HG02610 (cell line): Measurements from ENCODE around the gene MRPS6.
A peak's percentile ranks its signal among the peaks of the same experiment; 100 is the strongest.

ENCODE experiments used
- ATAC-seq: cut with Tn5 transposase; IDR thresholded peaks from one replicate; pipeline ENCODE4 v1.9.1; 2021; ENCODE audit warnings: mild to moderate bottlenecking, moderate library complexity; ENCODE audit not compliant: unreplicated experiment

MRPS6 gene

DNA sequence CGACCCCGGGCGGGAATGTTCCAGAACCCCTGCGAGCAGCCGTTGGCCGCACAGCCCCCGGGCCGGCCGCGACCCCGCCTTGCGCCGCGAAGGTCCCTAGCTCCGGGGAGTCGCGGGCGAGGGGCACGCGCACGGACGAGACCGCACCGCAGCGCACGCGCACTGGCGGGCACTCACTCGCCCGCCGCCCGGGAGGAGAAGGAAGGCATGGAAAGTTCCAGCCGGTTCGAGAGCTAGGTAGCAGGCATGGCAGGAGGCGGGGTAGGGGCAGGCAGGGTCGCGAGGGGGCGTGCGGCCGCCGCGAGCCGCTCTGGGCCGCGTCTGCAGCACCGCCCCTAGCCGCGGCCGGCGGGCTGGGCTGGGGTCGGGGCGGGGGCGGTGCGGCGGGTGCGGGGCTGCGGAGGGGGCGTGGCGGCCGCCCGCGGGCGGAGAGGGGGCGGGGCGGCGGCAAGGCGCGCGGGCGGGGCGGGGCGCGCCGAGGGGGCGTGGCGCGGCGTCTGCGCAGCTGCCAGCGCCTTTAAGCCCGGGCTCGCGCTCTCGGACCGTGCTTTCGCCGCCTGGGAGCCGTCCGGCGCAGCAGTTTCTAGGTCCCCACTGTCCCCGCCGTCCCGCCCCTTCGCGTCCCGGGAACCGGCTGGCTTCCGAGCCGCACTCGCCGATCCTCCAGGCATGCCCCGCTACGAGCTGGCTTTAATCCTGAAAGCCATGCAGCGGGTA is at the start of gene MRPS6, which contains the start of gene SLC5A3:
Gene MRPS6 (plus strand): TSS at position 547 of the 717 bp plus-strand sequence. CDS start 123 bp downstream, at position 670.
Gene SLC5A3 (plus strand): TSS at position 547 of the 717 bp plus-strand sequence. CDS start 21,621 bp downstream, outside the sequence.
- ATAC-seq, result peak; percentile 79

DNA sequence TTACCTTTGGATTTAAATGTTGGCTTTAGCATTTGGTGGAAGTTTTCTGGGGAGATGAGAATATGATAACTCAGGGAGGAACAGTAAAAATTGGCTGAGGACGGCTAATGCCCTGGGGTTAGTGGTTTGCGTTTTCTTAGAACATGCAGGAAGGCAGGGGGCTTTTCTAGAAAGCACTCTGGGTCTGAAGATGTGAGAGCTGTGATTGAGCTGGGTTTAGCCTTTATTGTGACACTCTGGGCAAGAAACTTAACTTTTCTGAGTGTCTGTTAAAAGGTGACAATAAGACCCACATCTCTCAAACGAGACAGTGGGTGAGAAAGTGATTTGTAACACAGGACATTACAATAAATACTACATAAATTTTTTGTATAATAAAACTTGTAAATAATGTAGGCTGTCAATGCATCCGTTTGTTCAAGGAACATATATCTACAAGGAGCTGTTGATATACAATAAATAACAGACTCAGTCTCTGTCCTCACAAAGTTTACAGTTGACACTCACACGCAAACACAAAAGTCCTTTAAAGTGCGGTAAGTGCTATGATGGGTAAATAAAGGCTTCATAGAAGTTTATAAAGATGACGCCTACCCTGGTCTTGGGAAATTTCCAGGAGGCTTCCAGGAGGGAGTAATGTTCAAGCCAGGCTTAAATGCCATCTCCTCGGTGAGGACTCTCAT is 49.5 kb upstream of the MRPS6 start:
- no peak for ATAC-seq

DNA sequence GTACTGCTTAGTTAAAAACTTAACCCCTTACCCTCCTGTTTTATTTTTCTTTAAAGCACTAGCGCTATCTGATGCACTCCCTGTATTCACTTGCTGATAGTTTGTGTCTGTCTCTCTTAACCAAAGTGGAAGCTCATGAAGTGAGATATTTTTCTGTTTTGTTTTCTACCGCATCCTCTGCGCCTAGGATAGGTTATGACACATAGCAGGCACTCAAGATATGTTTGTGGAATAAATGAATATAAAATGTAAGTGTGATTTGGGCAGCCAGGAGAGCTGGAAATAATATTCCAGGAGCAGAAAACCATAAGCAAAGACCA is 49.0 kb upstream of the MRPS6 start:
- no peak for ATAC-seq

DNA sequence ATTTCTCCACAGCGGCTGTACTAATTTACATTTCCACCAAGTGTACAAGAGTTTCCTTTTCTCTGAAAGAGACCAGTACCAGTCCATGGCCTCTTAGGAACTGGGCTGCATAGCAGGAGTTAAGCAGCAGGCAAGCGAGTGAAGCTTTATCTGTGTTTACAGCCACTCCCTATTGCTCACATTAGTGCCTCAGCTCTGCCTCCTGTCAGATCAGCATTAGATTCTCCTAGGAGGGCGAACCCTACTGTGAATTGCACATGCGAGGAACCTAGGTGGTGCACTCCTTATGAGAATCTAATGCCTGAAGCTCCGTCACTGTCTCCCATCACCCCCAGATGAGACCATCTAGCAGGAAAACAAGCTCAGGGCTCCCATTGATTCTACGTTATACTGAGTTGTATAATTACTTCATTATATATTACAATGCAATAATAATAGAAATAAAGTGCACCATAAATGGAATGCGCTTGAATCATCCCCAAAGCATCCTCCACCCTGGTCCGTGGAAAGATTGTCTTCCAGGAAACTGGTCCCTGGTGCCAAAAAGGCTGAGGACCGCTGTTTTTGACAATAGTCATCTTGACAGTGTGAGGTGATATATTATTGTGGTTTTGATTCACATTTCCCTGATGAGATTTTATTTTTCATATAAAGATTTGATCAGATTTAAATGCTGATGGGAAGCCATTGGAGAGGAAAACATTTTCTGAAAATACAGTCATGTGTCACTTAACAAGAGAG is 45.5 kb upstream of the MRPS6 start:
- ATAC-seq, result no peak

DNA sequence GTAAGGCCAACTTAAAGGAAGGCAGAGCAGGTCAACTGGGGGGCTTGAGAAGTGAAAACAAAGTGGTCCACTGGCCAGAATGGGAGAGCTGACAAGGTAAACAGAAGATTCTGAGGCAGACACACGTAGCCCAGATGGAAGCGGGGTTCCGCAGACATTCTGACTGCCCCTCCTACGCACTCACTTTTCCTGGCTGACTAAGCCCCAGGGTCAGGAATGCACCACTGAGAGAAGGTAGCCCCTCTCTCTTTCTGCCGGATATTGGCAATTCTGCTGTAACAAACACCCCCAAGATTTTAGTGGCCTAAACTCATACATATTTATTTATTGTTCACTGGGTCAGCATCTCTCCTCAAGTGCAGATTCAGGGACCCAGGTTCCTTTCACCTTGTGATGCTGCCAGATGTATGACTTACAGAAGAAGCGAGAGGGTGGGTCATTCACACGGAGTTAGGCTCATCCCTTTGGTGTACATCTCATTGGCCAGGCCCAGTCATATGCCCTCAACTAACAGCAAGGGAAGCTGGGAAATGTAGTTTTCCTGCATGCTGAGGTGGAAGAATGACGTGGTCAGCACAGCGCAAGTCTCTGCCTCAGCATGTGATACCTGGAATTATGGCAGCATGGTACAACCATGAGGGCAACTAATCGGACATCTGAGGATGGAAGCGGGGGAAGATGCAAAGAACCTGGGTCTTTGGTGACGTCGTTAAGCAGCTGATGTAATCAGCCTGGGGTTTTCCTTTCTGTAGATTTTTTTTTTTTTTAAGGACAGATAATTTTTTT is 43.4 kb upstream of the MRPS6 start:
- no peak for ATAC-seq

DNA sequence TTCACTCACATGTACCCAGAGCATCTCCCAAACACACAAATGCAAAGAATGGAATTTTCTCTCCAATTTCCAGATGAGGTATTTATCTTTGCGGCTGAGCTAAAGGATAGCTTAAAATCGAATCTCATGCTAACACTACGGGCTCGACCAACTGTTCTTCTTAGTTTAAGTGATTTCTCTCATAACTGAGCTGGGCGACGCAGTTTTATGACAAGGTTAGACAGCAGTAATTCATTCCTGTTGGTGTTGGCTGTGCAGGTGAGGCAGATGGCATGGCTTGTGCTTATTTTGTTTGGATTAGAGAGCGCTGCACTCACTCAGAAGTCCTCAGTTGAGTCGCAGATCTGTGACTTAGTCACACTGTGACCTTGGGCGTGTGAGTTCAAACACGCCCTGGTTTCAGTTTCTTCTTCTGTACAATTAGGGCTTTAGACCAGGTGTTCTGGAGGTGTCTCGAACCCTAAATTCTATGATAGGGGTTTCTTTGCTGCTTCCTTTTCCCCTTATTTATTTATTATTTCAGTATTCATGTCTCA is 41.5 kb upstream of the MRPS6 start:
- ATAC-seq, result no peak

DNA sequence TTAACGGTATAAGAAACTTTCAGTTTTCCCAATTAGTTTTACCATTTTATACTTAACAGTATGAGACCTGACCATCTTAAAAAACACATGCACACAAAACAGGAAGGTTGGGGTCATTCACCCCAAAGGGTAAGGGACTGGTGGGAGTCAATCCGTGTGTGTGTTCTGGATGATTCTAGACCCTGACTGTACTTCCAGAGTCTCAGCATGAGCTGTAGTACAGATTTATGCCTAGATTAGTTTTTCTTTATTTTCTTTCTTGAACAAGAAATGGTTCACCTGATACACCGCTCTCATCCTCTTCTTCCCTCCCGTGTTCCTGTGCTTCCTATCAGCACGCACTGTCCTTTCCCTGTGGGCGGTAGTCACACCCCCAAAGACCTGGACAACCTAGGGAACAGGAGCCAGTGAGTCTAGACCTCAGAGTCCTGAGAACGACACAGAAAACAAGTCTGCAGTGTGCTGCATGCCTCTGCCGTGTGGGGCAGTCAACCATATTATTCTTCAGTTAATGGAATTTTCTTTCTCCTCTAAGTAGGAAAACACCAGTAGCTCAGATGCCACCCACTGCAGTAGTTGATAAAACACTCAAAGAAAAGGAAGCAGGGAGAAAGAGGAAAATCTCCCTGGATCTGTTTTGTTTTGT is 38.9 kb upstream of the MRPS6 start:
- ATAC-seq, result no peak

DNA sequence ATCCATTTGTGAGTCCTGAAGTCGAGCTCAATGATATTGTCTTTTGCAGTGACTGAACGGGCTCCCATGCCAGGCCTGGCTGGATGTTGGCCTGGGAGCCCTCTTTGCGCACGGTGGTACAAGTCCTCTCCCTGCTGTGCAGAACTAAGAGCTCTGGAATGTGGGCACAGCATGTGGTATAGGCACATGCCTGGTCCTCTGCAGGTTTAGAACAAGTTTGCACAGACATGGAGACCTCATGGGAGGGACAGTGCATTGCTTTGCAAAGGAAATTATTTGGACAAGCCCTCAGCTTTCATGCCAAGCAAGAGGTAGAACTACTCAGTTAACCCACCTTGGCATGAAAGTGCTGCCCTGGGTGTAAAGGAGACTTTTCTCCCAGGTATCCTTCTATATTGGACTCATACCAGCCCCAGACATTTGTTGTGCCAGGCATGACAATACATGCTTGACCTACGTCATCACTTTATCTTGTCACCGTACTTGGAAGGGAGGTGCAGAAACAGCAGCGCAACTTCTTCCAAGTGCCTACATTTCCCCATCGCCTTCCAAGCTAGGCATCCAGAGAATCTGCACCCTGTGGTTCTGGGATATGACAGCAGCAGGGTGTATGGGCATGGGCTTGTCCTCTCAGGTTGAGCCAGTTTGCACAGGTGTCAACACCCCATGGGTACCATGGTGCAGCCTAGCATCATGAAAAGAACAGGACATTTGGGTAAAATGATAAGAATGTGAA is 37.6 kb upstream of the MRPS6 start:
- ATAC-seq, result no peak

DNA sequence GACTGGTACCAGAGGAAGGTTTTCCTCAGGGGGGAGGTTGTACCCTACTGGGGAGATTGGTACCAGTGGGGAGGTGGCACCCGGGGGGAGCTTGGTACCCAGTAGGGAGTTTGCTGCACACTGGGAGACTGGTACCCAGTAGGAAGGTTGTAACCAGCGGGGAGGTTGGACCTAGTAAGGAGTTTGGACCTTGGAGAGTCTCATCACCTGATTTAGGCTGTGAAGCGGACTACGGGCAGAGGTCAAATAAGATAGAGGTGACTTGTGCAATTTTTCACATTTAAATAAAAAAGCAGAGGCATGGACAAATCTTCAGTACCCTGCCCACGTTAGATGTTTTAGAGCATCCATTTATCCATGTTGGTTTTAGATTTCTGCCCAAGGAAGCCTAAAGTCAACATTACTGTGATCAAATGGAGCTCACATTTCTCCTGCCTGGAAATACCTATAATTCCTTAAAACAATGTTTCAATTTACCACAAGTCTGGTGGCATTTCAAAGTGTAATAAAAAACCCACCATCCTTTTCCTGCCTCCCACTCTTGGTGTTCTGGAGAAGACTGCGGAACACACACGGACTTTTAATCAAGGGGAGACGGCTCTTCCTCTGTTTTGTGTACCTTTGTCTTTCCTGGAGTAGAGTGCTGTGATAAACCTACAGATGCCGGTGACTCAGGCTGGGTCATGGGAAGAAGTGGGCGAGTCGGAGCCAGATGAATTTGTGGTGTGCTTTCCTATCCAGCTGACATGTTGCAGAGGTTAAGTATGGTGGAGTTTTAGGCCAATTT is 36.2 kb upstream of the MRPS6 start:
- ATAC-seq, result no peak

DNA sequence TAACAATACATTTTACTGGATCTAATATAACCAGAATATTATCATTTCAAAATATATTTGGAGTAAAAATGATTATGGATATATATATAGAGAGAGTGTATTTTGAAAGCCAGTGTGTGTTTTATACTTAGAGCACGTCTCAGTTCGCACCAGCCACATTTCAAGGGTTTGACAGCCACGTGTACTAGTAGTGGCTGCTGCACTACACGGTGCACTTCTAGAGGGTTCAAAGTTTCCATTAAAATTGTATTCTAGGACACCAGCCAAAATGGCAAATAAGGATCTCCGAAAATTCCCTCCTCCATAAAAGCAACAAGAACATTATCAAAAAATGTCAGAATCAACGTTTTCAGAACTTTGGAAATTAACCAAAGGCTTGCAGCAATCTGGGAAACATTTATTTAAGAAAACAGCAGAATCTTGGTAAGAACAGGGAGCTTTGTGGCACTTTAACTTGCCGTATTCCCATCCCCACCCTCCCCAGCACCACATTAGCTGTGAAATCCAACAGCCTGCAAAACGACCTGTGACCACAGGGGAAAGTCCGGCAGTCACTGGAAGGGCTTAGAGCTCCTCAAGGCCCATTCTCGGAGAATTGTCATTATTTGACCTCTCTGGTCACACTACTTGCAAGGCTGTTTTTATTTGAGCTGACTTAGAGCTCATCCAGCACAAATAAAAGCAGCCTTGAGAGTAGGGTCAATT is 33.5 kb upstream of the MRPS6 start:
- no peak for ATAC-seq

DNA sequence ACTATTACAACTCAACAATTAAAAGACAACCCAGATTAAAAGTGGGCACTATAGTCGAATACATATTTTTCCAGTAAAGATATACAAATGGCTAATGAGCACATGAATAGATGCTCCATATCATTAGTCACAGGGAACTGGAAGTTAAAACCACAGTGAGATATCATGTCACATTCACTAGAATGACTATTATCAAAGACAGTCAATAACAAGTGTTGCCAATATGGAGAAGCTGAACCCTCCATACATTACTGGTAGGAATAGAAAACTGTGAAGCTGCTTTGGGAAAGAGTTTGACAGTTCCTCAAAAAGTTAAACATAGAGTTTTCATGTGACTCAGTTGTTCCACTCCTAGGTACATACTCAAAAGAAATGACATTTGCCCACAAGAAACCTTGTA is 30.6 kb upstream of the MRPS6 start:
- no peak for ATAC-seq

DNA sequence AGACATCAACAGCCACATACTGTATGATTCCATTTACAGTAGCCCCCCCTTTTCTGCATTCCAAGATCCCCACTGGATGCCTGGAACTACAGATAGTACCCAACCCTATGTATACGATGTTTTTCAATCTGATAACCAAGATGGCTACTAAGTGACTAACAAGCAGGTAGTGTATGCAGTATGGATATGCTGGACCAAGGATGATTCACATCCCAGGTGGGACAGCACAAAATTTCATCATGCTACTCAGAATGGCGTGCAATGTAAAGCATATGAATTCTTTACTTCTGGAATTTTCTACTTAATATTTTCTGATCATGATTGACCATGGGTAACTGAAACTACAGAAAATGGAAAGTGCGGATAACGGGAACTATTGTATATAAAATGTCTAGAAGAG is 30.0 kb upstream of the MRPS6 start:
- no peak for ATAC-seq

DNA sequence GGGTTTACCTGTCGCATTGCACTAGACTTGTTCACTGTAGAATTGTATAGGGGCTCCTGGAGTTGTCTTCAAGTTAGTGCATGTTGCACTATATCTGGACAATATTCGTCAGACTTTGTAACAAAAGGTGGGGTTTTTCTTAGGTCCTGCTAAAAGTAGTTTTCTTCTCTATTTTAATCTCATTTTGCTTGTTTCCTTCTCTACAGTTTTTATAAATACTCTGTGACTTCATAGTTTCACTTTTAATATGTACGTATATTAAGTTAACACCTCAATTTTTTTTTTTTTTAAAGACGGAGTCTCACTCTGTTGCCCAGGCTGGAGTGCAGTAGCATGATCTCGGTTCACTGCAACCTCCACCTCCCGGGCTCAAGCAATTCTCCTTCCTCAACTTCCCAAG is 26.5 kb upstream of the MRPS6 start:
- ATAC-seq, result peak; percentile 58

DNA sequence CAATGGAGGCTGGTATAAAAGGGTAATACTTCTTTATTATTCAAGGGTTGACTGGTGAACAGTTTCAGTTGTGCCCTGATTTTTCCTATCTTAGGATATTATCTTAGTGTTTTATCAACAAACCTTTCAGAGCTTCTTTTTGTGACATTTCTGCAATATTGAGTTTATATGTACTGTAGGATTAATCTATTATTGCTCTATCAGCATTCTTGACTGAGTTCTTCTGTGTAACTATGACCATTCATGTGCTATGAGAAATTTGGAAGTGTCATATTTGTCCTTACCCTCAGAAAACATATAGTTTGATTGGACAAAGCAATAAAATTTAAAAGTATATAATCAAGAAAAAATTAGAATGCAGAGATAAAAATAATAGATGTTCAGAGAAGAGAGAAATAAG is 25.5 kb upstream of the MRPS6 start:
- ATAC-seq, result no peak

DNA sequence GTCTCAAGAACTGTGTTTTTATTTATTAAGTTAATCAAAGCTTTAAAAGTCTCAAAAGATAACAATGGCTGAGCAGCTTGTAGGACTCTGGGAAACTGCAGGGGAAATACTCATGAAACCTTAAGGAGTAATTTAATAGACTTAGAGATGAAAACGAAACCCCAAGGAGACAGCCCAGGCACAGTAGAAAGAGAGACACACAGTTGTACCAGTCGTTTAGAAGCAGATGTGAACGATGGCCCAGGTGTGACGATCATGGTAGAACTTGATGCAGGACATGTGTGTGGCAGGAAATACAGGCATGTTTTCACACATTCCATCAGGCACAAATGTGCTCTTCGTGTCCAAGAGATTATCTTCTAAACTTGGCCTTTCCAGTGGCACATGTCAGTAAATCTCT is 21.2 kb upstream of the MRPS6 start:
- ATAC-seq, result no peak

DNA sequence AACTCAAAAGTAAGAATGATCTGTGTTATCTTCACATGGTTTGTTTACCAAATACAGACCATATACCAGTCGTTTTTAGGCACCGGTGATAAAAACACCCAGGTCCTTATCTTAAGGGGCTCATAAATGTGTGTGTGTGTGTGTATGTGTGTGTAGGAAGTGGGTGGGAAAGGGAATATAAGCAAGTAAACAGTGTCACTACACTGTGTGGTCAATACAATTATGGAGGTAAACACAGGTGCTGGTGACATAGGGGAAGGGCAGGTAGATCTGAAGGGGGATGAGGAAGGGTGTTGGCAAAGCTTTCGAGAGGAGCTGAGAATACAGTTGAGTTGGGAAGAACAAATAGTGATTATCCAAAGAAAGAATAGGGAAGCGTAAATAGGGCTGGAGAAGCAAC is 19.1 kb upstream of the MRPS6 start:
- no peak for ATAC-seq

DNA sequence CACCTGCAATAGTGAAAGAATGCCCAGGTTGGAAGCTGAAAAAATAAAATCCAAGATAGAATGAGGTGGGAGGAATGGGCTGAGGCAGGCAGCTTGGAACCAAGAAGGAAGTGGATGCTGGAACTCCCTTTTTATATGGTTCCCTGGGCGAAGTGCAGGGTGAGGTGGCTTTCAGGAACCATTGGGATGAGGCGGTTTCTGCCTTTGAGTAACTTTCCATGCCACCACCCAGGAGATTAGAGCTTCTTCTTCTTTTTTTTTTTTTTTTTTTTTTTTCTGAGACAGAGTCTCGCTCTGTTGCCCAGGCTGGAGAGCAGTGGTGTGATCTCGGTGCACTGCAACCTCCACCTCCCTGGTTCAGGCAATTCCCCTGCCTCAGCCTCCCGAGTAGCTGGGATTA is 17.8 kb upstream of the MRPS6 start:
- no peak for ATAC-seq

DNA sequence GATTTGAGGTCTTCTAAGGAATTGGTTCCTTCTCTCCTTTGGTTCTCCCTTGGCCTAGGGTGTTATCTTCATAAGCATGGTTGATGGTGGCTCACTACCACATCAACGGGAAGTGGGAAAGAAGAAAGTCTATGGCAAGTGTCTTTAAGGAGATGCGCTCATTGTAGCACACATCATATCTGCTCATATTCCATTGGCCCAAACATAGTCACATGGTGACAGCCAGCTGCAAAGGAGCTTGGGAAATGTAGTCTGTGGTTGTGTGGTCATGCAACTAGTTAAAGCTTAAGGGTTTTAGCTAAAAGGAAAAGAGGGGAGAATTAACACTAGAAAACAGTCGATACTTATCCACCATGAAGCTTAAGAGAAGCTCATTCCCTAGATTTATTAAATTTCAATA is 11.4 kb upstream of the MRPS6 start:
- ATAC-seq, result no peak
